ENCODE measurements around the gene PTPRO.
A peak's percentile ranks its signal among the peaks of the same experiment; 100 is the strongest.

The PTPRO gene

DNA sequence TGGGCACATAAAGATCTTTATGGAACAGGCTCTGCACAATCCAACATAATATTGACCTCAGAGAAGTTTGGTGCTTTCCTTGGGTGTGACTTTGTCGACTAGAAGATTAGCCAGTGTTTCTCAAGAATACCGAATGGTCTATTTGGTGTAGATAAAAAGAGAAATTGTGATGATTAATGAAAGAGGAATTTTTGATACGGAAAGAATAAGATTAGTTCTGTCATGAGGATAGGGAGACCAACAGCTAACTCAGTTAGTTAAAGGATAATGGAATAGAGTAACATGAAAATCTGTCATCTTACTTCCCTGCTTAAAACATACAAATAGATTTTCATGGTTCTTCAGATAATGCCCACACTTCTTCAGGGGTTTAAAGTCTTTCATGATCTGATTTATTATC, 24.2 kb downstream of the PTPRO start:
- DNase-seq (ENCODE audit: low read depth, low spot score) = no peak

DNA sequence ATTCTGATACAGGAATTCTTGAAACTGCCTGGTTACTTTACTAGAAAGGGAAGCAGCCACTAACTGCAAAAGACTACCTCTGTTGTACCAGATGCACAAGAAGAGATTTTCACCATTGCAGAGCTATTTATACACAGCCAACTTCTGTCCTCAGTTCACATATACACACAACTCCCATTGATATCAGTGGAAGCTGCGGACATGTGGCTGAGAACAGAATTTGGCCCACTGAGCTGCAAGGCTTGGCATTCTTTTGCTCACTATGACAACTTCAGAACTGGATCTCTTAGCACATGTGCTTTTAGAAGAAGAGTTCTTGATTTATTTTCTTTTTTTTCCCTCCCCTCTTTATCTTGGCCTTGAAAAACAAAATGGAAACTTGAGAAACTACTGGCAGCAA, 28.3 kb downstream of the PTPRO start:
- DNase-seq (ENCODE audit: low read depth, low spot score) = no peak

DNA sequence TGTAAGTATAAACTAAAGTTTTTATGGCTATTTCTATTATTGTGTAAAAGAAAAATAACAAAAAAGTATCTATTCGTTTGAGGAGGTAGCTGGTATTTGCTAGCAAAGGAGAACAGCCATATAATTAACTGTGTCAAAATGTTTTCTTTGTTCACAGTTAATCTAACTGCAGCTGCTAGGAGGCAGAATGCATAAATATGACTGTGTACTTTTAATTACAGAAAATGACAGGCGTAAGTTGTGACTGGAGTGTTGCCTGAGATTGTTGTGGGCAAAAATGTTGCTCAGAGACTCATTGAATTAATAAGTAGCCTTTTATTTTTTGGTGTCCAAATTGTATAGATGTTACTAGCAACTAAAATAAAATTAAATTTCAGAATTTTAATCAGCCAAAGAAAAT, 33.5 kb downstream of the PTPRO start:
- DNase-seq (ENCODE audit: low read depth, low spot score) = no peak

DNA sequence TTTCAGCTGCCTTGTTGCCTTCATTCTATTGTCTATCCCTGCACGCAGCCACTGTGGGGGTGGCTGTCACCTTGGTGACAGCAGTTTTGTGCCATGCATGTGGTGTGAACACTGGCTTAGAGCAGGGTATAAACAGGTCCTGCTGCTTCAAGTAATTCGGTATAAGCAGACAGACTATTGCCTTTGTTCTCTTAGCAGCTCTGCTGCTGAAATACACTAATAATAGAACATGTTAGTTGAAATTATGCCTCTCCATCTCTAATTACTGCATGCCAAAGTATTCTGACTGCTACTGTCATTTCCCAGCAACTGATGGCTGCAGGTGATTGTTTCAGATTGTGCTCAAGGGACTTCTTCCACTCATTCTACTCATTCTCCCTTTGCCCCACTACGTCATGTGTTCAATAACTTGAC, 34.6 kb downstream of the PTPRO start:
- no peak for DNase-seq (ENCODE audit: low read depth, low spot score)

DNA sequence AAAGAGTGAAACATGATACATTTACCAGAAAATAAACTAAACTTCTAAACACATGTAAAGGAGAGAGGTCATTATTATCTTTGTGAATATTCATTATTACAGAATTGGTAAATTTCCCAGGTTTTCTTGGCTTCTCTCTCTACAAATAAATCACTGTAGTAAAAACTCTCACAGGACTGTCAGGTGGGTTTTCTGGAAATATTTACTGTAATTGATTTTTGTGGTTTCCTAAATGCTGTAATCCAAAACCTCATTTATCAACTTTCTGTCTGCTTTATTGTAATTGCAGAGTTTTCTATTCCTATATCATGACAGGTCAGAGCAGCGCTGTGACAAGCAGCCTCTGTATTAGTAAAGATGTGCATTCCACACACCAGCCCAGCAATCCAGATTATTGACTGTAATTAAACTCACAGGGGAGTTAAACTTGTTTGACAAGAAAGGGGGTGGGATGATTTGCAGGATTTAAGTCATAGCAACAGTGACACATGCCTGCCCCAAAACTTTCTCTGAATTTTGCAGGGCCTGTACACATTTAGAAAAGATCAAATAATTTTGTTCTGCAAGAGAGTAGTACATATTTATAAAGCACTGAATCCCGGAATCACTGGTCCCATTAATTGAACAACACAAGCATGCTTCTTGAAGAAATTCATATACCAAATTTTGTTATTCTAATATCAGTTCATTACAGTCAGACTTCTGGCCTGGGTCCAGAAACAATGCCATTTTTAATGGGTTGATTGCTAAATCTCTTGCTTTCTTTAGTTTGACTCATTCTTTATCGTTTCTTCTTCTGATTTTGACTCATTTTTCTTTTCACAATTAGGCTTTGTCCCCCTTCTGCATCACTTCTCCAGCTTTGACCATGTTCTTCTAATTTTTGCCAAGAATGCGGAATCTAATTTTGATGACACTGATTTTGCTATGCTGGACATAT, 42.2 kb downstream of the PTPRO start:
- DNase-seq (ENCODE audit: low read depth, low spot score) = peak; percentile 9

DNA sequence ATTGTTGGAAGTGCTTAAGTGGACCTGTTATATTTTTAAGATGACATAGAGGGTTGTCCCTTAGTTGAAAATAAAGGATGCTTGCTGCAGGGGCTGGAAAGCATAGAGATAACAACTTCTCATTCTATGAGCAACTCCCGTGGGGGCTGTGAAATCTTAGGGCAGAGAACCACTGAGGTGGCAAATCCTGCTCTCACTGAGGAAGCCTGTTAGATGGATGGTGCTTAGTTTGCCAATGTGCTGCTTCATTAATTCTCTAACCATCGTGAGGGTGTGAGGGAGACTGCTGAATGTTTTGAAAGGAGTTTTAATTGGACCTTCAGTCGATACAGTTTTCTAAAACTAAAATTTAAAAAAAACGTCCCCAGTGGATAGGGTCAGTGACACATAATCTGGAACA, 46.5 kb downstream of the PTPRO start:
- DNase-seq (ENCODE audit: low read depth, low spot score) = no peak

DNA sequence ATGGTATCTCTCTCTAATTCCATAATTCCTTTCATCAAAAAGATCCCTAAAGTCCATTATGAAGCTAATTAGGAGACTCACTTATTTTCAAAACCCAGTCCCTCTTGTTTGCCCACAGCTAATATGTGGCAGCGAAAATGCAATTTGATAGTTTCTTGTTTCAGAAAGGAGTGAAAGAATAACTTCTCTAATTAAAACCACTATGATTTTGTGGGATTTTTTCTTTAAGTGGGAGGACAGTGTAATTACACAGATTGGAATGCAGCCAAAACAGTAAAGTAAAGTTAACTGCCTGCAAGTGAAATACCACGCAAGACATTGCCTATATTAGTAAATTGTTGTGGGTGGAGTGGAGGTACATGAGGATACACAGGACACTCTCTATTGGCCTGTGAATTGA, 50.0 kb downstream of the PTPRO start:
- DNase-seq (ENCODE audit: low read depth, low spot score) = no peak

DNA sequence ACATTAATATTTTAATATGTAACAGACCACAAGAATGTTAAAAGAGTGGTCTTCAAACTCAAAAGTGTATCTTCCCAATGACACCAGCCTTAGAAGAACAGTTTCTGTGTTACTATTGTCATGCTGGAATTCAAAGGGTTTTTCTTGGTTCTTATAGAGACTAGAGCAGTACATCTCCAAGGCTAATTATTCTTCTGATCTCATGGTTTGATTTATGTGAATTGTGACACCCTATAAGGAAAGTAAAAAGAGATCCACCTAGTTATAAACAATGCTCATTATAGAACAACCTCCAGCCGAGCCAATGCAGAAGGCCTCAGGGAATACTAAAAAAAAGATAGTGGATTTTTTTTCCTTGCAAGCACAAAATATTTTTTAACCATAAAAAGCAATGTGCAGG, 65.5 kb downstream of the PTPRO start:
- no peak for DNase-seq (ENCODE audit: low read depth, low spot score)

DNA sequence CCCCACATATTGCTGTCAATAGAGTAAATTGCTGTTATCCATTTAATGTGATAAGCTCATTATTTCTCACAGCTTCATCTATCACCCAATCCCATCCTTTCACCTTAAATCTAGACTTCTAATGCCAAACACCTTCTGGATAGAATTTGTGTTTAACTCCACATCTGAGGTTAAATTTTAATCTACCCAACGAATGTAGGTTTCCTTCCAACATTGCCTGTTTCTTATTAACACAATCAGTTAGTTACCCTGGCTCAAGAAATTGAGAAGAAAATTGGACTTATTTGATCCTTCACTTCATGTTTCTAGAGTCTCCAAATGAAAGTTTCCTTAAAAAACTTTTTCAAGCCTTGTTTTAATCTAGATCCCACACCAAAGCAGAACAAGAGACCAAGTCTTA, 67.3 kb downstream of the PTPRO start:
- no peak for DNase-seq (ENCODE audit: low read depth, low spot score)

DNA sequence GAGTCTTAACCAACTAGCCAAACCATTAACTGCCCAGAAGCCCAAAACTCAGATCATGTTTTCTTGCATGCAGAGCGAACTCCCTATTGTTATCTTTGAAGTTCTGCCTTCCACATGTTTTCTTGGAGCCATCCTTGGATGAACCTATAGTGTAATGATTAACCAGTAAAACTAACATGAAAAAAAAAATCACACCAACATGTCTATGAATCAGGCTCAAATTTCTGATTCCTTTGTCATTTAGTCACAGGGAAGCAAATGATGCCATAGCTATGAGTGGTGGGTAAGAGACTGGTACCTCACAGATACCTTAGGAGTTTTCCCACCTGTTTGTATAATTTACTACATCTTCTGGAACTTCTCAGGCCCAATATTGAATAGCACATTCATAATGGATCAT, 70.7 kb downstream of the PTPRO start:
- no peak for DNase-seq (ENCODE audit: low read depth, low spot score)

DNA sequence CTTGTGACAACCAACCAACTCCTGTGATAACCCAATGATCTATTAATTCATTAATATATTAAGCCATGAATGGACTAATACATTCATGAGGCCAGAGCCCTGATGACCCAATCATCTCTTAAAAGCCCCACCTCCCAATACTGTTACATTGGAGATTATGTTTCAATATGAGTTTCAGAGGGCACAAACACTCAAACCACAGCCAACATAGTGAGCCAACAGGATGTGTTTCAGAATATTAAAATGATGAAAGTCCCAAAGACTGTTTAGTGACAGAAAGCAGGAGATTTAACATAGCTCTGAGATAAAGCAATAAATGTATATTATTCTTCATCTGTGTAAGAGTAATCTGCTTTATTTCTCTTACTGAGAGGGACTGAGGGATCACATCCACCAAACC, 71.7 kb downstream of the PTPRO start:
- no peak for DNase-seq (ENCODE audit: low read depth, low spot score)

DNA sequence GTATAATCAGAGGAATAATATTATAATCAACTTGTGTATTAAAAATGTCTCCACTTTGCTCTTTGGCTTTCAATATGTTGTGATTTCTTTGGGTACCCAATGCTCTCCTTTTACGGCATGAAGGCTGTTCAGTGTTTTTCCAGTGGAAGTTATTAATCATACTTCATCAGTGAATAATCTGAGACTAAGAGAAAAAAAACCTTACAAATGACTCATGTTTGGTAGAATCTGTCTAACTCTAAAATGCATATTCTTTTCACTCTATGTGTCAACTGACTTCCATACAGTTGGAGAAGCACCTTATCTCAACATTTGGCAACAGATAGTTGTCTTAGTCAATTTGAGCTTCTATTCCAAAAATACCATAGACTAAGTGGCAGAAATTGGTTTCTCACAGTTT, 82.2 kb downstream of the PTPRO start:
- peak; percentile 4 for DNase-seq (ENCODE audit: low read depth, low spot score)

DNA sequence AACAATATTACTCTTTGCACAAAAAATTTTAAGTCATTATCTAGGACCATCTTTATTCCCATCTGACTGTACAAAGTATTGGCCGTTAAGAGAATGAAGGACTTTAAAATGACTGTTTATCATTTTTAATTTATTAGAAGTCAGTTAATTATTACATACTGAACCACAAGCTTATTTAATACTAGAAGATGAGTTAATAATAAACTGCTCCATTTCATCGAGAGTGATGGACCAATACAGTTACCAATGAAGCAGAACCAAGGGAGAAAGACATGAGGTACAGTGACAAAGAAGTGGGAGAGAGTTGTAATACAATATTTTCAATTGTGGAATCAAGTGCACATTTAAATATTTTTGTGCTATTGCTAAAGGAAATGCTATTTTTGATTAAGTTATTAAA, 83.3 kb downstream of the PTPRO start:
- no peak for DNase-seq (ENCODE audit: low read depth, low spot score)

DNA sequence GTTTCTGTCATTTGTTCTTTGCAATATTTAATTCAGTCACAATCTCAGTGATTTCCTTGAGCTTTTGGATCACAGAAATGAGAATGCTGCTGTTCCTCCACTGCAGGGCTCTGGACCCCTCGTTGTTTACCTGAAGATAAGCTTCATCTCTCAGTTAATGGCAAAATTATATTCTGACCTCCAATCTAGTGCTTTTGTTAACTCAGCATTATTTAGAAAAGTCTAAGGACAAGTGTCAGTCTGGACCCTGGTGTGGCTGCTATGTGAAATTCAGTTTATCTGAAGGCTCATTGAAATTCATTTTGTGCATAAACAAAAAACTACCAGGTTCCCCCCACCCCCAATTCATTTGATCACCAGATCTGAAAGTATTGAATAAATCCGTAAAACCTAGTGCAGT, 84.7 kb downstream of the PTPRO start:
- no peak for DNase-seq (ENCODE audit: low read depth, low spot score)

DNA sequence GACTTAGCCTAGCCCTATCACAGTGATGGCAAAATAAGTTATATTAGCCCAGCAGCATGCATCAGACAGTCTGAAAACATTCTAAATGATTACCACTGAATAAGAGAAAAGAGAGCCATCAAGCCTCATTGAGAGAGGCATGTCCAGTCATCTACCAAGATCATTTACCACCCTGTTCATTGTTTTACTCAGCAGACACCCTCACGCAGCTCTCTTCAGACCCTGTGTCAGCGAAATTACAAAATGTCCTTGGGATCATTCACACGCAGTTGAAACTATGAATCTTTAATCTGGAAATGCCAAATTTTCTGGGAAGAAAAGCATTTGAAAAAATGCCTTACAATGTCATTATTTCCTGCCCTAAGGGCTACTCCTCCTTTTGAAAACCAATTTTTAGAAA, 89.5 kb downstream of the PTPRO start:
- DNase-seq (ENCODE audit: low read depth, low spot score) = no peak

DNA sequence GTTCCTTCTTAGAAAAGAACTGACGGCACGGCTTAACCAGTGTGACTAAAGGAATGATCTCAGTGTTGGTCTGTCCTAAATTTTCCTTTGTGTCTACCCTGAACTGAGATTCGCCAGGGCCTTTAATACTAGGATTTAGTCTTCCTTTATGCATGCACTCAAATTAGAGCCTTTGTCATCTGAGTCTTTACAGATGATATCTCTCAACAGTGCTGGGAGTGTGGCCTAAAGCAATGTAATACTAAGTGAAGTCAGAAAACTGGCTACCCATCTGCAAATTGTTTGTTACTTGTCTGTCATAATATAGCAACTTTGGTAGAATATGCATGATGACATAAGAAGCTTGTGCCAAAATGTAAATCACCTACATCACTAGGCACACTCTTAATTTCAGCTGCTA, 95.4 kb downstream of the PTPRO start:
- no peak for DNase-seq (ENCODE audit: low read depth, low spot score)

DNA sequence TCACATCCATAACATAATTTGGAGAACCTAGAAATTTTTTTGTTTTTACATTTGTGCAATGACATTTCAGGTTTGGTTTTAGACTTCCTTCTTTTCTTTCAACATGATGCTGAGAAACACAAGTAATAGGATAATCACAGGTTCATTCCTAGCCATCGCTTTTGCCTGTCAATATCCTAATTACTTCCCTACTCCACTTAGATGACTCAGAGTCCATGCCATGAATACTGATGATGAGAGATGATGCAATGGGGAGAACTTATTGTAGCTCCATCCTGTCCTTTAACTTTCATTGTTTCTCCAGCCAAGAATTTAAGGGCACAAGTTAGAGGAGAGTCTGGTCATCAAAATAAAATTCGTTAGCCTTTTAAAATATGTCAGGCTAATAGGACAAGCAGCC, 101.3 kb downstream of the PTPRO start:
- peak; percentile 29 for DNase-seq (ENCODE audit: low read depth, low spot score)

DNA sequence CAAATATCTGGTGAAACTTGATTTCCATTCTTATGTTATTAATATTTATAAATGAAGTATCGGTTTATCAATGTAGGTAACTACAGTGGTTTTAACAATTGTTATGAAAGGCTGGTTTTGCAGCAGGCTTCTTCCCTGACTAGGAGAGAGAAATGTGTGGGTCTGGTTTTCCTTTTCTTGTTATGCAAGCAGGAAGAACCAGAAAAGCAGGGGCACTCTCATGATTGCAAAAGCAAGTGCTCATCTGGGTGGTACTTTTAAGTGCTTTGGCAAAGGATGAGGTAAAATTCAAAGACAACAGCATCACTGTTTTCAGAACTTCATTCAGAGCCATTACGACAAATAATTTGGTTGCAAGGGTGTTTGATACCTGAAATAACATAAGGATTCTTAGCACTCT, 105.6 kb downstream of the PTPRO start:
- DNase-seq (ENCODE audit: low read depth, low spot score) = no peak

DNA sequence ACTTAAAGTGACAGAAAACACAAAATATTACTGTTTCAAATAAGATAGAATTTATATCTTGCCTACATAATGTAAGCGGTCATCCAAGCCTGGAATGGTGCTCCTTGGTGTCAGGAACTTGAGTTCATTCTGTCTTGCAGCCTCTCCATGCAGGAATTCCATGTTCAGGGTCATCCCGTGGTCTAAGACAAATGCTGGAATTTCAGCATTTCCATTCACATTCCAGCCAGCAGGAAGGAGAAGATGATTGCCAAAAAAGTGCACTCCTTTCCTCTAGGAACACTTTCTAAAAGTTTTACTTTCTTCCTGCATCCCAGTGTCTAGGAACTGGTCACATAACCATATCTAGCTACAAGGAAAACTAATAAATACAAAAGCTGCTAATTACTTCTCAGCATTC, 106.3 kb downstream of the PTPRO start:
- no peak for DNase-seq (ENCODE audit: low read depth, low spot score)

DNA sequence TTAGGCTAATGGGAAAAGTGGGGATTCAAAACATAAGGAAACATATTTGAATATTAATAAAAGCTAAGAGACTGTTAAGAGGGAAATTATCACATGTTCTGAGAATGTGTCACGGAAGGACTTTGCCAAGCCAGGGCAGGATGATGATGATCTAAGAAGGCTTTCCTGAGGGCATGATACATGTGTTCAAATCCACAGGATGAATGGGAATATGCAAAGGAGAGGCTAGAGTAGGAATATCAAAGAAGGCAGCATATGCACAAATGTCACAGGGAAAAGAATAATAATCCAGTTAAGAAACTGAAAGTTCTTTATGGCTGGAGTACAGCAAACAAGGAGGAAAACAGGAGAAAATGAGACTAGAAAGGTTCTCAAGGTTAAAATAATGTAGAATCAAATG, 107.0 kb downstream of the PTPRO start:
- DNase-seq (ENCODE audit: low read depth, low spot score) = no peak

DNA sequence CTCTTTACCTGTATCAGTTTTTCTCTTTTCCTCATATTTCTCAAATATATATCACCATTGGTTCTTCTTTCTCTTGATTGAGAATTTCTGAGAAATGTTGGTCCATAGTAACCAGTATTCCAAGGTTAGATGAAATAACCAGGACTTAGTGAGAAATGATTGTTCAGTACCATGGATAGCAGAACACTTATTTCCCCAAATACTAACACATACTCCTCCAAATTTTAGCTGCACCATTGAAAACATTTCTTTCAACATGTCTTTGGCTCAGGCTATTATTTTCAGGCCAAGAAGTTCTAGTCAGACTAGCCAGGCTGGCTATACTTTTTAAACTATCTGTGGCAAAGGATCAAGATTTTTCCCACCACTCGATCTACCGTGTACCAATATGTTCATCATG, 113.3 kb downstream of the PTPRO start:
- peak; percentile 22 for DNase-seq (ENCODE audit: low read depth, low spot score)

DNA sequence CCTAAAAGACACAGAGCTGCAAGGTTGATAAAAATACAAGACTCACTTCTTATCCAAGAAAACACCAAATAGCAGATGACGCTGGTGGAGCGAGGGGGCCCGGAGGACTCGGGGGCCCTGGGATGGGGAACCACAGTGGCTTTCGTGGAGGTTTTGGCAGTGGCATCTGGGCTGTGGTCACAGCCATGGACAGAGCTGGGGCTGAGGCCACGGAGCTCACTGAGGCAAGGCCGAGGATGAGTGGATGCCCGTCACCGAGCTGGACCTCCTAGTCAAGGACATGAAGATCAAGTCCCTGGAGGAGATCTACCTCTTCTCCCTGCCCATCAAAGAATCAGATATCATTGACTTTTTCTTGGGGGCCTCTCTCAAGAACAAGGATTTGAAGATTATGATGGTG, 117.2 kb downstream of the PTPRO start:
- no peak for DNase-seq (ENCODE audit: low read depth, low spot score)

DNA sequence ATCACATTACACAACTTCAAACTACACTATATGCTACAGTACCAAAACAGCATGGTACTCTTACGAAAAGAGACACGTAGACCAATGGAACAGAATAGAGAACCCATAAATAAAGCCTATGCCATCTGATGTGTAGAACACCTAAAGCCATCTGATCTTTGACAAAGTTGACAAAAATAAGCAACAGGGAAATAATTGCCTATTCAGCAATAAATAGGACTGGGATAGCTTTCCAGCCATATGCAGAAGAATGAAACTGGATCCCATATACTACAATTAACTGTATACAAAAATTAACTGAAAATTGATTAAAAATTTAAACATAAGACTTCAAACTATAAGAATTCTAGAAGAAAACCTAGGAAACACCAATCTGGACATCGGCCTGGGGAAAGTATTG, 120.7 kb downstream of the PTPRO start:
- no peak for DNase-seq (ENCODE audit: low read depth, low spot score)

DNA sequence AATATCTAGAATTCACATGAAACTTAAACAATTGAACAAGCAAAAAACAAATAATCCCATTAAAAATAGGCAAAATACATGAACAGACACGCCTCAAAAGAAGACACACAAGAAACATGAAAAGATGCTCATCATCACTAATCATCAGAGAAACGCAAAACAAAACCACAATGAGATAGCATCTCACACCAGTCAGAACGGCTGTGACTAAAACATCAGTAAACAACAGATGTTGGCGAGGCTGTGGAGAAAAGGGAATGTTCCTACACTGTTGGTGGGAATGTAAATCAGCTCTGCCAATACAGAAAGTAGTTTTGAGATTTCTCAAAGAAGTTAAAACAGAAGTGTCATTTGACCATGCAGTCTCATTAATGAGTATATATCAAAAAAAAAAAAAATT, 121.3 kb downstream of the PTPRO start:
- no peak for DNase-seq (ENCODE audit: low read depth, low spot score)

Data from astrocyte of the hippocampus (primary cell).